Type B pancreatic cell (in vitro differentiated cells): ENCODE measurements around the gene TTLL12. TPM values are rescaled to one million over a fixed set of nuclear protein-coding genes. Genes with fewer than 3 reads are reported as not detected.

Experiments
- DNase-seq: peaks from one replicate; pipeline ENCODE4 v3.0.0; 2021; ENCODE audit warnings: mixed read lengths; ENCODE audit not compliant: unreplicated experiment; ENCODE audit errors: extremely low spot score
- H3K27ac Mint-ChIP-seq: 2 replicates; pipeline ENCODE4 v1.8.0; 2021; ENCODE audit warnings: mild to moderate bottlenecking, mixed read lengths
- H3K27me3 Mint-ChIP-seq: 2 replicates; pipeline ENCODE4 v1.8.0; 2021; ENCODE audit warnings: mixed read lengths
- H3K36me3 Mint-ChIP-seq: 2 replicates; pipeline ENCODE4 v1.8.0; 2021; ENCODE audit warnings: mixed read lengths
- H3K4me1 Mint-ChIP-seq: one replicate; pipeline ENCODE4 v1.8.0; 2021; ENCODE audit warnings: mixed read lengths; ENCODE audit not compliant: unreplicated experiment
- H3K4me3 Mint-ChIP-seq: 2 replicates; pipeline ENCODE4 v1.8.0; 2021; ENCODE audit warnings: mild to moderate bottlenecking, mixed read lengths
- H3K9me3 Mint-ChIP-seq: 2 replicates; pipeline ENCODE4 v1.8.0; 2021; ENCODE audit warnings: mixed read lengths
- CTCF ChIP-seq: fragments of 200-600 bp; sonication (generic); conservative IDR thresholded peaks from 2 replicates; pipeline ENCODE4 v1.5.0; 2021; ENCODE audit warnings: antibody characterized with exemption, mild to moderate bottlenecking
- total RNA-seq: library from RNA; stranded (reverse); gene quantifications from 2 replicates; pipeline ENCODE4 v1.2.1, GENCODE V29; 2021; ENCODE audit warnings: low replicate concordance

The TTLL12 gene
- total RNA-seq, 1 donor from 2014 or later: 57.3 TPM

- no peaks in the 10 kb centered on the region for H3K4me1 Mint-ChIP-seq
- H3K4me3 Mint-ChIP-seq: peak overlapping the region; percentile 60
- TF ChIP-seq CTCF: no peak
- H3K27ac Mint-ChIP-seq: peak overlapping the region; percentile 94
- H3K36me3 Mint-ChIP-seq: no peaks in the 10 kb centered on the region
- H3K27me3 Mint-ChIP-seq: no peaks in the 10 kb centered on the region
- no peaks in the 10 kb centered on the region for H3K9me3 Mint-ChIP-seq
- DNase-seq: no peak
Measured at GRCh38 chr22:43127166-43127908, 59.6 kb downstream of the TTLL12 start.

DNA sequence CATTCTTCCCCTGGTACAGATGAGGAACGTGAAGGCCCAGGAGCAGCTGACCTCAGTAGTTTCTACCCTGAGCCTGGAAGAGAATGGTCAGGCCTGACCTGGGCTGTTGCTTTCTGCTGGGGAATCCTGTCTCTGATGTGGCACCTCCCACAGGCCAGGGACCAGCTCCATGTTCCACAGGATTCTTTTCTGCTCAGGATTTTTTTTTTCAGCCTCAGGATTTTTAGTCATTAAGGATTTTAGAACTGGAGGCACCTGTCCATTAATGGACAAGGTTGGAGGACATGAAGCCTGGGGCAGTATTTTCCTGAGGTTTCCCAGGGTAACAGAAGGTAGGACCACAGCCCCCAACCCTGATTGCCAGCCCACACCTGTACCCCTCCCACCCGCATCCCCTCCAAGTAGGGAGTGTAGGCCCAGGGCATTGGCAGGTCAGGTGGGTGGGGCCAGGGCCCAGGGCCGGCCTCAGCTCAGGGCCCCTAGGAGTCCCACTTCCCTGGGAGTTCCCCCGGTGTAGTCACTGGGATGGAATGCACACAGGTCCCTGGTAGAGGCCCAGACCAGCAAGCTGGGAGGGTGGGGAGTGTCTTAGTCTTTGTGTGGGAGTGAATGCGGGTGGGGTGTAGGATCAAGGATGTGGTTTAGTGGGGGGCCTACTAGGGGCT is 60.3 kb downstream of the TTLL12 start:
- DNase-seq: no peak
- Mint-ChIP-seq H3K4me1 (no peaks in the 10 kb centered on the region), H3K4me3 (peak overlapping the region; percentile 60), H3K27ac (peak overlapping the region; percentile 94), H3K36me3 (no peaks in the 10 kb centered on the region), H3K9me3 (no peaks in the 10 kb centered on the region), H3K27me3 (no peaks in the 10 kb centered on the region)
- TF ChIP-seq CTCF: no peak

DNA sequence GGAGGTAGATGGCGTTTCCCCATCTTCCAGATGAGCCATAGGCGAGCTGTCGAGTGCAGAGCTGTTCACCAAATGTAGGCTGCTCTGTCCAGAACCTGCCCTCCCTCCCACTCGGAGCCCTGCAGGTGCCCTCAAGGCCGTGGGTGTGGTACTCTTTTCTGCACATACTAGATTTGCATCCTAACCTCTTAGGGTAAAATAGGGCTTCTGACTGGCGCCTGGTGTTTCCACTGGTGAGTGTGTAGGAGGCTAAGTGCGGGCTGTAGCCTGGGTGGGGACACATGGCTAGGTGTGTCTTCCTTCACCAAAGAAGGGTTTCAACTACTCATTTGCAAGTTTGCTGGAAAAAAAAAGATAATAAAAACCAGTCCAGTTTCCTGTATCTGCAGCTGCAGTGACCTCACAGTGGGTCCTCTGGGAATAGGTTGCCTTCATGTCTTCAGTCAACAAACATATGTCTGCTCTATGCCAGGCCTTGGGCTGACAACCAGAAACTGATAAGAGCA is 67.9 kb downstream of the TTLL12 start:
- no peaks in the 10 kb centered on the region for H3K36me3 Mint-ChIP-seq
- TF ChIP-seq CTCF: no peak
- H3K4me3 Mint-ChIP-seq: no peak overlapping the region
- peaks cover 3% of the 10 kb centered on the region for H3K27me3 Mint-ChIP-seq
- H3K9me3 Mint-ChIP-seq: no peaks in the 10 kb centered on the region
- DNase-seq: no peak
- H3K27ac Mint-ChIP-seq: peak overlapping the region; percentile 64
- peaks cover 8% of the 10 kb centered on the region for H3K4me1 Mint-ChIP-seq

DNA sequence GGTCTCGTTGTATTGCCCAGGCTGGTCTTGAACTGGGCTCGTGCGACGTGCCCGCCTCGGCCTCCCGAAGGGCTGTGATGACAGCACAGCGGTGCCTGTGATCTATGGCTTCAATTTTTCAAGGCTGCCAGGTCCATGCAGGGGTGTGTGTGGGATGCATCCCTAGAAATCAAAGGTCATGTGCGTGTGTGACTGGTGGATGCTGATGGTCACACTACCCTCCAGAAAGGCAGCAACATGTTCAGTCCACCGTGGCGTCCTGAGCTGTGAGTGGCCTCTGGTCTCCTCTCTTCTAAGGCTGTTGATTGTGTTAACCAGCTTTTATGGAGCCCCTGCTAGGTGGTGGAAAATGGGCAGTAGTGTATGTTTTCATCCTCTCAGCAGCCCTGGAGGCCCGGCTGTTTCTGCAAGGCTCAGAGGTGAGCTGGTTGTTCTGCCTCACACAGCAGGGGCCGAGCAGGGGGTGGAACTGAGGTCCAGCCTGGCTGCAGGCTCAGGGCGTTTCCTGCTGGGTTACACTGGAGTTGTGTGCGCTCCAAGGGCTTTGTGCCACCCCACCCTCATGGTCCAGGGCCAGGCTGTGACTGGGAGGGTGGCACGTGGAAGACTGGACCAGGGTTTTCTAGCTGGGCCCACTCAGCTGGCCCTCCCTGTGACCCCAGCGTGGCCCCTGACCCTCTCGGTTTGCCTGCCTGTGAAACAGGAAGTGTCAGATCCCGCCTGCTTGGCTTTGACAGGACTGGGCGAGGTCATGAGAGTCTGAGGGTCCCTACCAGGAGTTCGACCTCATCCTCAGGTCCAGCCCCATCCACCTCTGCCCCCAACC is 68.7 kb downstream of the TTLL12 start:
- peaks cover 9% of the 10 kb centered on the region for H3K27me3 Mint-ChIP-seq
- no peak for DNase-seq
- no peaks in the 10 kb centered on the region for H3K9me3 Mint-ChIP-seq
- H3K27ac Mint-ChIP-seq: peak overlapping the region; percentile 64
- no peak overlapping the region for H3K4me3 Mint-ChIP-seq
- H3K36me3 Mint-ChIP-seq: no peaks in the 10 kb centered on the region
- H3K4me1 Mint-ChIP-seq: peaks cover 14% of the 10 kb centered on the region
- no peak for TF ChIP-seq CTCF

- H3K9me3 Mint-ChIP-seq: no peaks in the 10 kb centered on the region
- no peaks in the 10 kb centered on the region for H3K36me3 Mint-ChIP-seq
- no peak overlapping the region for H3K4me3 Mint-ChIP-seq
- no peak for DNase-seq
- peaks cover 16% of the 10 kb centered on the region for H3K27me3 Mint-ChIP-seq
- peaks cover 20% of the 10 kb centered on the region for H3K4me1 Mint-ChIP-seq
- no peak for TF ChIP-seq CTCF
- no peak overlapping the region for H3K27ac Mint-ChIP-seq
Measured at GRCh38 chr22:43116932-43117331, 70.0 kb downstream of the TTLL12 start.

Other genes with a start within 250 kb of the TTLL12 start
- gene PACSIN2, start 172.0 kb downstream of the TTLL12 start, total RNA-seq: 53.4 and 89.1 TPM in 2 replicates
- 11.0 and 16.9 TPM in 2 replicates for gene TTLL1, start 97.7 kb downstream of the TTLL12 start, total RNA-seq
- 5.4 and 37.9 TPM in 2 replicates for gene BIK, start 76.4 kb downstream of the TTLL12 start, total RNA-seq
- gene MCAT, start 43.7 kb downstream of the TTLL12 start, total RNA-seq: 24.0 and 27.0 TPM in 2 replicates
- gene TSPO, start 35.6 kb downstream of the TTLL12 start, total RNA-seq: 16.9 and 30.9 TPM in 2 replicates
- gene SCUBE1, start 156.2 kb upstream of the TTLL12 start, total RNA-seq: 1.8 and 42.8 TPM in 2 replicates
- gene MPPED1, start 224.9 kb upstream of the TTLL12 start, total RNA-seq: 0.83 and 1.2 TPM in 2 replicates